ENCODE results near the gene PDRG1.

- TF ChIP-seq, protein P1, sequence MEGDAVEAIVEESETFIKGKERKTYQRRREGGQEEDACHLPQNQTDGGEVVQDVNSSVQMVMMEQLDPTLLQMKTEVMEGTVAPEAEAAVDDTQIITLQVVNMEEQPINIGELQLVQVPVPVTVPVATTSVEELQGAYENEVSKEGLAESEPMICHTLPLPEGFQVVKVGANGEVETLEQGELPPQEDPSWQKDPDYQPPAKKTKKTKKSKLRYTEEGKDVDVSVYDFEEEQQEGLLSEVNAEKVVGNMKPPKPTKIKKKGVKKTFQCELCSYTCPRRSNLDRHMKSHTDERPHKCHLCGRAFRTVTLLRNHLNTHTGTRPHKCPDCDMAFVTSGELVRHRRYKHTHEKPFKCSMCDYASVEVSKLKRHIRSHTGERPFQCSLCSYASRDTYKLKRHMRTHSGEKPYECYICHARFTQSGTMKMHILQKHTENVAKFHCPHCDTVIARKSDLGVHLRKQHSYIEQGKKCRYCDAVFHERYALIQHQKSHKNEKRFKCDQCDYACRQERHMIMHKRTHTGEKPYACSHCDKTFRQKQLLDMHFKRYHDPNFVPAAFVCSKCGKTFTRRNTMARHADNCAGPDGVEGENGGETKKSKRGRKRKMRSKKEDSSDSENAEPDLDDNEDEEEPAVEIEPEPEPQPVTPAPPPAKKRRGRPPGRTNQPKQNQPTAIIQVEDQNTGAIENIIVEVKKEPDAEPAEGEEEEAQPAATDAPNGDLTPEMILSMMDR (IDR thresholded peaks at IDR 0.05) = no peak
- TF ChIP-seq EZH2 (IDR thresholded peaks at IDR 0.05; ENCODE audit: borderline replicate concordance, insufficient read depth, low read depth, low read length, poor library complexity, severe bottlenecking) = no peak
These were observed 54.3 kb downstream of the PDRG1 start for GRCh38 chr20:31897541-31897940.
